GM21381 (cell line): ENCODE measurements around the gene PHF20.
"Not testable (repeated sequence)": the region's sequence is repeated elsewhere in the genome, so short reads cannot be mapped to it uniquely, and the experiment has no call there.

Source experiments
- ATAC-seq: cut with Tn5 transposase; IDR thresholded peaks from one replicate; pipeline ENCODE4 v1.9.1; 2021; ENCODE audit warnings: mild to moderate bottlenecking, moderate library complexity; ENCODE audit not compliant: unreplicated experiment

PHF20 gene

DNA sequence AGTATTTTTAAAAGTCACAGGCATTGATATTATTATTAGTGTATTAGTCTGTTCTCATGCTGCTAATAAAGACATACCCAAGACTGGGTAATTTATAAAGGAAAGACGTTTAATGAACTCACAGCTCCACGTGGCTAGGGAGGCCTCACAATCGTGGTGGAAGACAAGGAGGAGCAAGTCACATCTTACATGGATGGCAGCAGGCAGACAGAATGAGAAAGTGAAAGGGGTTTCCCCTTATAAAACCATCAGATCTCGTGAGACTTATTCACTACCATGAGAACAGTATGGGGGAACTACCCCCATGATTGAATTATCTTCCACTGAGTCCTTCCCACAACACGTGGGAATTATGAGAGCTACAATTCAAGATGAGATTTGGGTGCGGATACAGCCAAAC lies 187.5 kb downstream of the PHF20 start:
- ATAC-seq, result not testable (repeated sequence)

- no peak for ATAC-seq
Observed at GRCh38 chr20:35963878-35964277, 192.1 kb downstream of the PHF20 start.

DNA sequence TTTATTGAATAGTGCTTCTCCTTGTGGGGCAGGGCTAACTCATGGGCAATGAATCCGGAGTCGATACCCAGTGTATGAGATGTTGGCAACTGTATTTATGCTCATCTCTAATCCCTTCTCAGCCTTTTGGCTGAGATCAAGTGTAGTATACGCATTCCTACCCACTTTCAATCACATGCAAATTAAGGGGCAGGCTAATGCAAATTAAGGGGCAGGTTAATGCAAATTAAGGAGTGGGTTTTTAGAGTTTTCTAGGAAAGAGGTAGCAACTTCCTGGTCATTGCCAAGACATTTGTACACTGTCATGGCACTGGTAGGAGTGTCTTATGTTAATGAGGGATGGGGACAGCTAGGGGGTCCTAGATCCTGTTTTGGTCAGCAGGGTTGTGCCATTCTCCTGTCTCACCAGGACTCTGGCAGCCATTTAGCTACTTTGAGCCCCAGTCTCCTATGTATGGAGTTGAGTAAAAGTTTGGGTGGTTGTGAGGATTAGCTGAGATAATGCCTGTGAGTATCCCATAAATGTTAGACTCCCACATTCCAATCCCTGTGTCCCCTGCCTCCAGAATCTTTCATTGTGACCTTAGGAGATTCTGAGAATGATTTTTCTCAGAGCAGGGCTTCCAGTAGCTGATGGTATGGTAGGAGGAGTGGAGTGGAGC lies 196.3 kb downstream of the PHF20 start, which contains the start of gene CNBD2:
Gene CNBD2, plus strand, starts transcription at position 612 of the 662 bp plus-strand sequence. CDS start 173 bp downstream, outside the sequence.
- ATAC-seq, result no peak

DNA sequence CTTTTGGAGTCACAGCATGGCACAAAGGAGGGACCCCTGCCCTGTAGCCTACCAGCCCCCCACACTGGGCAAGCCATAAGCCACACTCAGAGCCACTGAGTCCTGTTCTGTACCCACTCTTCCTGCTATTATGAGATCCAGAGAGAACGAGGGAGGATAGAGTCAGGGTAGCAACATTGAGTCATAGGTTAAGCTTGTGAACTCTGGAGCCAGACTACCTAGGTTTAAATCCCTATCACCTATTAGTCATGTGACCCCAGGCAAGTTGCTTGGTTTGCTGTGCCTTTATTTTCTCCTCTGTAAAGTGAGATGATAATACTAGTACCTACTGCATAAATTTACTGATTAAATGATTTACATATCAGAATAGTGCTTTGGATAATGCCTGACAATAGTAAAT lies 197.1 kb downstream of the PHF20 start:
- no peak for ATAC-seq

DNA sequence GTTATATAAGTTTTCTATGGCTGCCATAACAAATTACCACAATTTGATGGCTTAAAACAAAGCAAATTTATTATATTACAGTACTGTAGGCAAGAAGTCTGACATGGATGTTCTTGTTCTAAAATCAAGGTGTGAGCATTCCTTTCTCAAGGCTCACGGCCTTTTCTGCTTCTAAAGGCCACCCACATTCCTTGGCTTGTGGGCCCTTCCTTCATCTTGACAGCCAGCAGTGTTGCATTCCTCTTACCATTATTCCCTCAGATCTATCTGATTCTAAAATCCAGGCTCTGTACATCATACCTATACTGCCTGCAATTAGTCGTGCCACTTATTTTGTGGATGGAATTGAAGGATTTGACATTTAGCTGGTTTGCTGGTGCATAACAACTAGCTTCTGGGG lies 200.2 kb downstream of the PHF20 start:
- no peak for ATAC-seq

DNA sequence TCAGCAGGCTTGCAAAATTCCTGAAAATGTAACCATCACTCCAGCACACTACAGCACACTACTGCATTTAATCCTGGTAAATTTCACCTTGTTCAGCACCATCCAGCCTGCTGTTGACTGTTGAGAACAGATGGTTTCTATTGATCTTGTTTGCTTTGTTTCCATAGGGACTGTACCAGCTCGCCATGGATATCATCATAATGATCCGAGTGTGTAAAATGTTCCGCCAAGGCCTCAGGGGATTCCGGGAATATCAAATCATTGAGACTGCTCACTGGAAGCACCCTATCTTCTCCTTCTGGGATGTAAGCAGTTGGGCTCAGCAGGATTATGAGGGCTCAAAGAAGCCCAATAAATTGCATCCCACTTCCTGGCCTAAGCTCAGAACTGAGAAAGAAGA lies 200.6 kb downstream of the PHF20 start:
- ATAC-seq, result no peak

DNA sequence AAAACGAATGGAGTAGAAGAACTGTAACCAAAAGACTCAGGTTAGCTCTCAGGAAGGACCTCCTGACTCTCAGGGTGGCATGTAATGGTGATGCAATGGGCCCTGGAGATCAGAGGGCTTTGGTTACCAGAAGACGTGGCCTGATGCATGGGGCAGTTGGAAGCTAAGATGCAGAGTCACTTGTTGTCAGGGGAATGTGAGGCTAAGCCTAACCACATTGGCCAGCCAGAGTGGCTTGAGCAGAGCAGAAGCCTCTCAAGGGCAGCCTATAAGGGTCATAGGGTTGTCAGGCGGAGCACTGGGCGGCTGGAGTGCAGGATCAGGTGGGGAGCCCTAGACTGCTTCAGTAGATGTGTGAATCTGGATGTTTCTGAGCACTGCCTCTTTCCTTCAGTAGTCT lies 202.4 kb downstream of the PHF20 start:
- ATAC-seq, result no peak

DNA sequence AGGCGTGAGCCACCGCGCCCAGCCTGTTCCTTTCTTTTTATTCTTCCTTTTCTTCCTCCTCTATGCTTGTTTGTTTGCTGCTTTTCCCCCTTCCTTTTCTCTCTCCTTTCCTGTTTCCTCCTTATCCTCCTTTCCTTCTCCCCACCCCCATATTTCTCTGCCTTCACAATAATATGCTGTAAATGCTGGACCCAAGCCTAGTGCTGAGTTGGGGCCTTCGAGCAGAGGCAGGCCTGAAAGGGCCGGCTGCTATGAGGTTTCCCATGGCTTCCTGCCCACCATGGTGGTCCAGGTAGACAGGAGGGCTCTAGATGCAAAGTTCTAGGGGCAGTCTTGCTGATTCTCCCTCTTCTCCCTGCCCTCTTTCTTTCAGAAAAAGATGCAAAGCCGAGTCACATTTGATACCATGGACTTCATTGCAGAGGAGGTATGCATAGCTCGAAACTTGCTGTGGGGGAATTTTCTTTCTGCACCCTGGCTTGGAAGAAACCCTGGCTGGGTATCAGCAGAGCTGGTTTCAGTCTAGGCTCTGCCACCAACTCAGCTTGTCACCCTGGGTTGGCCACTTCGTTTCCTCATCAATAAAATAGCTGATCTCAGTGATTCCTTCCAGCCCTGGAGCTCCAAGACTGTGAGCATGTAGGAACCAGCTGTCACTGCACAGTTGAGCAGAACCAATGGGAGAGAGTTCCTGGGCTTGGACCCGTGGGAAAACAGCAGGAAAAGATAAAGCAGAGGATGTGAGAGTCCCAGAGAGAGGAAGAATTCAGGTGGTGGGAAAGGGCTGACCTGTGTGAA lies 204.0 kb downstream of the PHF20 start:
- ATAC-seq, result no peak

DNA sequence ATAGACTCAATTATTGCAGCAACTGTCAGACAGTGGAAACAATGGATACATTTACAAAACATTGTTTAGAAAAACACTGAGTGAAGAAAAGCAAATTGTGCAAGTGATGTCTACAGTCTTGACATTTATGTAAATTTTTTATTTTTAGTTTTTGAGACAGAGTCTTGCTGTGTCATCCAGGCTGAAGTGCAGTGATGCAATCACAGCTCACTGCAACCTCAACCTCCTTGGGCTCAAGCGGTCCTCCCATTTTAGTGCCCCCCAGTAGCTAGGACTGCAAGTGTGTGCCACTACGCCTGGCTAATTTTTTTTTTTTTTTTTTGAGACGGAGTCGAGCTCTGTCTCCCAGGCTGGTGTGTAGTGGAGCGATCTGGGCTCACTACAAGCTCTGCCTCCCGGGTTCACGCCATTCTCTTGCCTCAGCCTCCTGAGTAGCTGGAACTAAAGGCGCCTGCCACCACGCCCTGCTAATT lies 206.3 kb downstream of the PHF20 start:
- no peak for ATAC-seq

GRCh38 chr20:35979544-35979943 lies 207.7 kb downstream of the PHF20 start:
- no peak for ATAC-seq

- no peak for ATAC-seq
Observed at GRCh38 chr20:35981969-35982368, 210.2 kb downstream of the PHF20 start.

DNA sequence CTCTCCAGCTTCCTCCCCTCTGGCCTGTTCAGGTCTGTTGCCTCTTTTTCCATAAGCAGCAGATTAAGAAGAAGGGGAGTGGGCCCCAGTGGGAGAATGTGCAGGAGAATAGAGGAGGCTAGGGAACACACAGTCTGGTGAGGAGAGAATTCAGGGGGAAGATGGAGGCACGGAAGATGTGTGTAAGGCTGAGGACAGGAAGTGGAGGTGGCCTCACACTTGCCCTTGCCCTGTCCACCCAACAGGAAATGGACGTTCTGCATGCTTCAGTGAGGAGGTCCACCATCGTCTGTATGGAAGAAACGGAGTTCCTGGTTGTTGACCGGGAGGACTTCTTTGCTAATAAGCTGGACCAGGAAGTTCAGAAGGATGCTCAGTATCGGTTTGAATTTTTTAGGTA lies 212.6 kb downstream of the PHF20 start:
- no peak for ATAC-seq

- ATAC-seq, result no peak
Observed at GRCh38 chr20:35985806-35986205, 214.0 kb downstream of the PHF20 start.

DNA sequence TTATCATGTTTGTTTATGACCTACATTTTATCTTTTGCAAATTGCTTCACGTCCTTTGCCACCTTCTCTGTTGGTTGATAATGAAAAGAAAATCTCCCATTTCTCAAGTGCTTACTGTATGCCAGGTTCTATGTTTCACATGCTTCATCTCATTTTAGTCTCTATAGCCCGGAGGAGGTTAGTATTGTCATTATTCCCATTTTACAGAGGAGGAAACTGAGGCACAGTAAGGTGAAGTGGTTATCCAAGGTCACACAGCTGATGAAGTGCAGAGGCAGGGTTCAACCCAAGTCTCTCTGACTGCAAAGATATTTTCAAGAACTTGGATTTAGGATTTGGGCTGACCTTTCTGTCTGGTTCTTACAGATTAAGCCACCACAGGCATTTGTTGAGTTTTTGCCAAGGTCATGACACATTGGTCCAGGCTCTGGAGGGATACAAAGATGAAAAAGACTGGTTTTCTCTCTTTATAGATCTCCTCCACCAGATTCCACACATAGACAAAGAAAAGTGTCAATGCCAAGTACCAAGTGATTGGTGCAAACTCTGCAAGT lies 217.2 kb downstream of the PHF20 start:
- no peak for ATAC-seq

GRCh38 chr20:35991142-35991771 lies 219.4 kb downstream of the PHF20 start:
- no peak for ATAC-seq

DNA sequence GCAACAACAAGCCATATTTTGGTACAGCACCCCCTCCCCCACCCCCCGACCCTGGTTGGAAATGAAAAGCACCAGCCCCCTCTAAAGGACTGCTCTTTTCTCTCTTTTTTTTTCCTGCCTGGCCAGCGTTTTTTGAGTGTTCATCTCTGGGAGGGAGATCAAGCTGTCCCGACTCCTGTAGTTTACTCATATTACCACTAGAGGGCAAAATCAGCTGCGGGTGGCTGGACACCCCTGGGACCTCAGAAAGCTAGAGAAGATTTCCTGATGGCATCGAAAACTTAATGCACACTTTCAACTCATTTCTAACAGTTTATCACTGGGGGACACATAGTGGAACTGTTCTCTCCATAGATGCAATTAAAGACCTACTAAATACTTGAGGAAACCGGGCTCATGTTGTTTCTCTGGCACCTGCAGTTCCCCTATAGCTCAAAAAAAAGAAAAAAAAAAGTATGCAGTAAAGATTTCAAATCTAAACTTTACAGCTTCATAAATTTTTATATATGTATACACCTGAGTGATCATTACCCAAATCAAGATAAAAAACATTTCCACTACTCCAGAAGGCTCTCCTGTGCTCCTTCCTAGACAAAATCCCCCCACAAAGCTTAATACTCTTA lies 221.0 kb downstream of the PHF20 start:
- ATAC-seq, result no peak

- ATAC-seq, result no peak
Observed at GRCh38 chr20:35994994-35995453, 223.2 kb downstream of the PHF20 start.

DNA sequence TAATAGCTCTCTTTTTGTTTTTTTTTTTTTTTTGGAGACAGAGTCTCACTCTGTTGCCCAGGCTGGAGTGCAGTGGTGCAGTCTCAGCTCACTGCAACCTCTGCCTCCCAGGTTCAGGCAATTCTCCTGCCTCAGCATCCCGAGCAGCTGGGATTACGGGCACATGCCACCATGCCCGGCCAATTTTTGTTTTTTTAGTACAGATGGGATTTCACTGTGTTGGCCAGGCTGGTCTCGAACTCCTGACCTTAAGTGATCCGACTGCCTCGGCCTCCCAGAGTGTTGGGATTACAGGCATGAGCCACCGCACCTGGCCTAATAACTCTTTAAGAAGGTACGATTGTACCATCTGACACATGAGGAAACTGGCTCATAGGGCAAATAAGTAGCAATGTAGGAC lies 224.7 kb downstream of the PHF20 start:
- not testable (repeated sequence) for ATAC-seq
